GM18858 (cell line): ENCODE results near the gene IGF1.

Experiments
- ATAC-seq: cut with Tn5 transposase; IDR thresholded peaks from one replicate; pipeline ENCODE4 v1.9.1; 2021; ENCODE audit not compliant: unreplicated experiment

Gene IGF1

DNA sequence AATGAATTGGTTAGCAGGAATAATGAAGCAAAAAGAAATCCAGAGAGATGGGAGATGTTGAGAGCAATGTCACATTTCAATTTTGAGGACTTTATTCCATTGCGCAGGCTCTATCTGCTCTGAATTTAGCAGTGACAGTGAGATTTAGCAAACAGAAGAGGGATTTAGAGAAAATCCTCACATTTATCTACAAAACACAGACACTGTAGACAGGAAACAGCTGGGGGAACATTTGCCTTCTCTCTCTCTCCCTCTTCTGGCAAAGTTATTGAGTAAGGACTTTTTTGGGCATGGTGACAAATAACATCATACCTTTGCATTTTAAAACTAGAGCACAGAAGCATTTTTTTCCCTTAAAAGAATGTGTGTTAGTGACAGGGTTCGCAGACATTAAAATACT, at the start of gene IGF1:
TSS of gene IGF1 (minus strand) at position 158 of the 400 bp plus-strand sequence. CDS start 182 bp downstream, outside the sequence.
- no peak for ATAC-seq

DNA sequence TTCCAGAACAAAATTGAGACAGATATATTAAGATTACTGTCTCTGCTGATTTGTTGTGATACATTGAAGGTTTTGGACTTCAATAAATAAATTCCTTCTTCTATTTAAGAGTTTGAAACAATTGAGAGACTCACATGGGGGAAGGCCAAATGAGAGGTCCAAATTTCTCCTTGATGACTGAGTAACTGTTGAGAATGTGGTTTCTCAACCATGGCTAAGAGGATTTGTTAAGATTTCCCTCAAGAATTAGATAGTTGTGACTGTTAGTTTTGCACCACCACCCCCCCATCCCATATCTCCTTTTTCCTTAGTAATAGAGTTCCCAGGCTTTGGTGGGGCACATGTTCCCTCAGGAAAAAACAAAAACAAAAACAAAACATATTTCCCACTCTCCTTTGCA, 47.7 kb upstream of the IGF1 start:
- no peak for ATAC-seq

DNA sequence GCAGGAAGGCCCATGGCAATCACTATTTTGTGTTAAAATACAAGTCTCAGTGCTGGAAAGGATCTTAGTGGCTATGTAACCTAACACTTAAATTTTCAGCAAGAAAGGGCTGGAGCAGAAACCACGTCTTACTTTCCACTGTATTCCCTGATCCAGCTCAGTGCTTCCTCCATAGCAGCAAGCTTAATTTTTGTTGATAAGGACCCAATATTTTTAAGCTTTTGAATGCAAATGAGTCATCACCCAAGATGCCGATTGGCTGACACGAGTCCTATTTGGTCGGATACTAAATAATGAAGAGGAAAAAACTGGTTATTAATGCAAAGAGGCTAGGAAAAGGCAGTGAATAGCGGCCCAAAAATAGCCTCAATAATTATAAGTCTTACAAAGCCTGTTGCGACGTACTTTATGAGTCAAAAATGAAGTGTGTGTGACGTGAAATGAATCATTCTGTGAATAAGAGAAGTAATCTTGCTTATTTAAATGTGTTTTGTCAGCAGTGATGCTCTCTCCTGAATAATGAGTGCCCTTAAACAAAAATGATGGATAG, 46.9 kb upstream of the IGF1 start:
- ATAC-seq, result no peak

DNA sequence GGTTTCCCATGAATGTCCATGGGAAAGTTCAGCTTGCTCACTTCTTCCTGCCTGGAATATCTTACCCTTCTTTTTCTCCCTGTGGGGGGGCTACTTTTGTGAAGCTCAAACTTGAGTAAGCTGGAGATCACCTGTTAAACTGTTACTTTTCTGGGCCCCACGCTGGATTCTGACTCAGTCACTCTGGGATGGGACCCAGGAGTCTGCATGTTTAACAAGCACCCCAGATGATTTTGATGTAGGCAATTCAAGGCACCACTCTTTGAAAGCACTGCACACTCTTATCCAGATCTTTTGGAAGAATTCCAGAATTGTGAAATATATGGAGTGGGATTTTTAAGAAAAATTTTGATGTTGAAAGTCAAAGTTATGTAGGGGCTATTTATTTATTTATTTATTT, 46.3 kb upstream of the IGF1 start:
- ATAC-seq, result no peak

DNA sequence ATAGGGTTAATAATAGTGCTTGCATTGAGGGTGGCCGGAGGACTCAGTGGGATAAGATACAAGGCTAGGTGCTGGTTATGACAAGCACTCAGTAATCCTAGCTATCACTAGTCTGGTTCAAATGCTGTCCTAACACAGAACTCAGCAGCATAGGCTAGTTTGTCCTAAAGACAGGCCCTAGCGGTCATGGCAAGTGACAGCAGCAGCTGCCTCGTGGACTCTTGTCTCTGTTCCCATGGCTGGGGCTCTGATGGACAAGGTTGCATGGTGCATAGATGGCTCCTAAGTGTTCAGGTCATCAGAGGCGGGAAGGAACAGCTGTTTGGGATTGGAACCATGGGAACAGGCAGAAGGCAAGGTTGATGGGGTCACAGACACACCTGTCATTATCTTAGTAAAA, 42.4 kb upstream of the IGF1 start:
- no peak for ATAC-seq

DNA sequence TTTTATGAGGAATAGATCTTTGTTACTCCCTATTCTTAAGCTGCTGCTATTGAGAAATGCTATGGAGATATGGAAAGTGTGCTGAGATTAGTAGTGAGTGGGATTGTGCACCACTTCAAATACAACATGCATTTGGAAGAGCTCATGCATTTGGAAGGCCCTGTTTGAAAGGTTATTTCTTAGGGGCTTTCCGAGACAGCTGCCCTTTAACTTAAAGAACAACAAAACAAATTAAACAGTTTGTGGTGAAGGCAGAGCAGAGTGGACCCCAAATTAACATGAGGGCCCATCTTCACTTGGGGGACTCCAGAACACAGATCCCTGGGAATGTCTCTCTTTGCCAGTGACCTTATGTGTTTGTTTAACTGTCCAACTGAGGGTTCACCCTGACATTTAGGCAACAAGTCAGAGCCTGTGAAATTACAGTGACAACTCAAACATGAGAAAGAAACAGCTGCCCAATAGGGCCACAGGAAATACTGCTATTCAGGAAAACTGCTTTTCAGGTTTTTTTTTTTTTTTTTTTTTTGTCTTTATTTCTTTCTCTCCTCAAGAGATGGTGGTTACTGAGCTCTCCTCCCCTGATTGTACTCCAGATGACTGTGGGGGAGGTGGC, 41.4 kb upstream of the IGF1 start:
- ATAC-seq, result no peak

DNA sequence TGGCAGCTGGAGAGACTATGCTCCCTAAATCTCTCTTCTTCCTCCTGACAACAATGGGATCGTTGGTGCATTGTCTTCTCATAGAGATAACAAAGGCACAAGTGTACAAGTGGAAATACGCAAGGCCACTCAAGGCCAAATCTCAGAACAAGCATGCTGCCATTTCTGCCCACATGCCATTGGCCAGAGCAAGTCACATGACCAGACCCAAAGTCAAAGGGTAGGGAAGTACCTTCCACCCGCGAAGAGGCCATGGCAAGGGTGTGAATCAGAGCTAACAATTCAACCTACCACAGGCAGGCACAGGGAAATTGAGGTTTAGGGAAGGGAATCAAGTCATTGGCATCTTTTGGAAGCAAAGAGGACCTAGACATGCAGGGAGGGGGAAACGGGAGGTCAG, 38.5 kb upstream of the IGF1 start:
- no peak for ATAC-seq

DNA sequence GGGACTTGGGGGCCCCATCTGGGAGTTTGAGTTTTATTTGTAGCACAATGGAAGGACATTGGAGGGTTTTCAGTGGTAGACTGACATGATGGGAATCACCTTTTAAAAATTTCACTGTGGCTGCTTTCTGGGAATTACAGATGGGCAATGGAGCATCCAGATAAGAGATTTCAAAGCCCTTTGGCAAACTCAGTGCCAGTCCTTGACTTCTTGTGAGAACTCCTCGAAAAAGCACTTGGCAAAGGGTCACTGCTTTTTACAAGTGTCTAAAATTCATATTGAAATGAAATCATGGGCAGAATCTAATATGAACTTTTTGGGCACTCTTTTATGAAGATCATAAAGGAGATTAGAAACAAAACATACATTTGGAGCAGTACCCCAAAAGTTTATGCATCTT, 34.3 kb upstream of the IGF1 start:
- ATAC-seq, result no peak

DNA sequence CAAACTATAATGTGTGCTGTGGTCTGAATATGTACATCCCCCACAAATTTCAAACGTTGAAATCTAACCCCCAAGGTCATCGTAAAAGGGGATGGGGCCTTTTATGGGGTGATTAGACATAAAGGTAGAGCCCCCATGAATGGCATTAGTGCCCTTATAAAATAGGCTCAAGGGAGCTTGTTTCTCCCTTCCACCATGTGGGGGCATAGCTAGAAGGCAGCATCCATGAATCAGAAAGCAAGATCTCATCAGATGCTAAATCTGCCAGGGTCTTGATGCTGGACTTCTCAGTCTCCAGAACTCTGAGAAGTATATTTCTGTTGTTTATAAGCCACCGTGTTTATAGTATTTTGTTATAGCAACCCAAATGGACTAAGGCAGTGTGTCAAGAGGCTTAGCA, 33.4 kb upstream of the IGF1 start:
- ATAC-seq, result no peak

DNA sequence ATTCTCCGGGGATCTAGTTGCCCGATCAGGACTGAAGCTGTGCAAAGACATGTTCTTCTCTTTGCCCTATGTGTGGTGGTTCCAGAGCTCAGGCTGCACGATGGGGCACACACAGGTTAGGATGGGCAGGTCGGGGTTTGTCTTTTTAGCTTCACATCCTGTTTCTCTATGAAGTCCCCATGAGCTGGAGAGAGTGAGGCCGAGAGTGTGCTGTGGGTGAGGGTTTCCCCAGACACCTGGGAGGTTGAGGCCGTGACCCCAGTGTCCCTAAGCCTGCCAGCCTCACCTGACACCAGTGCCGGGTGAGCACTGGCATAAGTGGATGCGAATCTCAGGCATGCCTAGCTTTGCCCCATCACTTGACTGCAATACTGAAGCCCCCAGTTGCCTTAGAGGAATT, 32.9 kb upstream of the IGF1 start:
- peak; percentile 69 for ATAC-seq

DNA sequence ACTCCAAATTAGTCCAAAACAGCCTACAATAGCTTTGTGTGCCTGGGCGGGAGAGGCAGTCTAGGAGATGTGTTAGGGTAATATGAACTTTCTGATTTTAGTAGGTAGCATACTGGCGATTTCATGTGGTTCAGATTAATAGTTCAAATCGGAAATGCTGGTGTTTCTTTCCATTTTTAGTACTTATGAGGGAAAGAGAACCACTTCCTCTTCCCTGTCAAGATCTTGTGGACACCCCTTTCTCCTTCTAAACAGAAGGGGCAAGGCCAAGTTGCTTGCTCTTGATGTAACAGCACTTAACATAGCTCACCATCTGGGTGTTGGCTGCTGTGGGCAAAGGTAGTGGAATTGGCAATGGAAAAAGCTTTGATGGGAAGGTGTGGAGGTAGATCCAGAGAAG, 32.2 kb upstream of the IGF1 start:
- ATAC-seq, result no peak

DNA sequence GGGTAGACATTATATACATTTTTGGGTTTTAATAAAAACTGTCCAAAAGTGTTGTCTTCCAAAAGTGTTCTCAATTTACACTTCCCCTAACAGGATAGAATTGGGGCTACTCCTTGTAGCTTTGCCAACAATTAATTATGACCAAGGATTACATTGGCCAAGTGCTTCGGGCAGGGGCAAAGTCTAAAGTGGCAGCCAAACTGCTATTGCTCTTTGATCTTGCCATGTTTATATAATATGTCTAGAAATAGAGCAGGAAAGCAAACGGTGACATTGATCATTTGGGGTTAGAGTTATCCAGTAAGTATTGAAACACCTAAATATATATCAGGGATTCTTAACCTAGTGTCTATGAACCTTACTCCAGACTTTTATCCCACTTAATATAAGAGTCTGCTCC, 31.2 kb upstream of the IGF1 start:
- ATAC-seq, result no peak

DNA sequence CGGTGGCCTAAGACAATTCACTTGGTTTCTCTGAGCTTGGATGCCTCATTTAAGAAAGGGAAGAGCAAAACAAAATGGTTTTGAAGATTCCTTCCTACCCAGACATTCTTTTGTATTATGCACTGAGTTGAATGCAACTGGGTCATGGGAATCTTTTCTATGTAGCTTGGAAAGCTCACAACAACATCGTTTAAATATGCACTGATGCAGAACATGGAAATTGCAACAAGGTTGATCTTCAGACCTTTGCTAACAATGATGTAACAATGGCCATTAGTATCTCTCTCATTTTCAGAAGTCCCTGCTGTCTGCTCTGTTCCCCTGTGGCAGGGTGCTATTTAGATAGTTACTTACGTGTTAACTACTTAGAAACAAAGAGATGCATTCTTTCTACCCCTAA, 30.1 kb upstream of the IGF1 start:
- no peak for ATAC-seq

DNA sequence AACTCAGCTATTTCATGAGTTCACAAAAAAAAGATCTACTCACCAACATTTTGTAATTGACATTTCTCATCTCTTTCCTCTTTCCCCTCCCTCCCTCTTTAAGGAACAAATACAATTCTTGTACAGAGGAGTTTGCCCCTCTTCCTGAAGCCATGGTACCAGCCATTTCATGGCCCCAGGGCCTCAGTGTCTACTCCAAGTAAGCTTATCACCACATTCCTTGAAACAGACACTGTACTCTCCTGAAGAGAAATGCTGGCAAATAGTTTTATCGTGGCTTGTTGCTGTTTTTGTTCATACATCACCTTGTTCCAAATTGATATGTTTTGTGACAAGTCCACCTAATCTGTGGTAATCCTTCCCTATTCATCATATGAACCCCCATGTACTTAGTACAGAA, 29.7 kb upstream of the IGF1 start:
- no peak for ATAC-seq

DNA sequence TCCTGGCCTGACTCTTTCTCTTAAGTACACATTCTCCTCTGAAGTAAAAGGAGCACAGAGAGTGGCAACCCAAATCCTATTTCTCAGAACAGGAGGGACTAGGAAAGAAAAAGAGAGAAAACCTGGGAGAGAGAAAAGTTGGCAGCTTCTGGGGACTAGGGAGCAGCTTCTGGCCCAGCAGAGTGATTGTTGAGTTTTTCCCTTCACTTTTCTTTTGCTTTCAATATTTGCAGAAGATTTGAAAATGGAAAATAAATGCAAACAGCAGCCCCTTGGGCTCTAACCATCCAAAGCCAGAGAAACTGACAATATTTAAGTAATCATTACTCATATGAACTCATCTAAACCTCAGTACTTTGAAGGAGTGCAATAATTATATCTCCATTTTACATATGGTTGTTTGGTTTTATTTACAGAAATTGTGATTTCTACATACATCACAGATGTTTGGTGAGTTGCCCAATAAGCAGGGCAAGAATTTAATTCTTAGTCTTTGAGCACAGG, 28.8 kb upstream of the IGF1 start:
- no peak for ATAC-seq

DNA sequence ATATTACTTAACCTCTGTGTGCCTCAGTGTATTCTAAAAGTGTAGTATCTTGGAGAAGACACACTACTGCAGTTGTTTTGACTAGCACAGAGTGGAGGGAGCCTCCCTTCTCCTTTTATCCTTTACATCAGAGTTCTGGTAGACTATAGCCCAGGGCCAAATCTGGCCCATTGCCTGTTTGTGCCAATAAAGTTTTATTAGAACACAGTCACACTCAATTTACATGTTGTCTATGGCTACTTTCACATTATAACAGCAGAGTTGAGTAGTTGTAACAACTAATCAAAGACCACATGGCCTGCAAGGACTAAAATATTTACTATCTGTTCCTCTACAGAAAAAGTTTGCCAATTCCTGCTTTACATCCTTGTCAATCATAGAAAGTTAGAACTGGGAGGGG, 27.7 kb upstream of the IGF1 start:
- no peak for ATAC-seq

DNA sequence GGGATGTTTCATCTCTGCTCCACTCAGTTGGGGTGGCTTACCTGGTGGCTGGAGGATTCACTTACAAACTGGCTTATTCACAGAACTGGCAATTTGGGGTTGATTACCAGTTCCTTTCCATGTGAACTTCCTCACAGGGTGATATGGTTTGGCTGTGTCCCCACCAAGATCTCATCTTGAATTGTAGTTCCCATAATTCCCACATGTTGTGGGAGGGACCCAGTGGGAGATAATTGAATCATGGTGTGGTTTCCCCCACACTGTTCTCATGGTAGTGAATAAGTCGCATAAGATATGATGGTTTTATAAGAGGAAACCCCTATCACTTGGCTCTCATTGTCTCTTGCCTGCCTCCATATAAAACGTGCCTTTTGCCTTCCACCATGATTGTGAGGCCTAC, 26.9 kb upstream of the IGF1 start:
- ATAC-seq, result no peak

DNA sequence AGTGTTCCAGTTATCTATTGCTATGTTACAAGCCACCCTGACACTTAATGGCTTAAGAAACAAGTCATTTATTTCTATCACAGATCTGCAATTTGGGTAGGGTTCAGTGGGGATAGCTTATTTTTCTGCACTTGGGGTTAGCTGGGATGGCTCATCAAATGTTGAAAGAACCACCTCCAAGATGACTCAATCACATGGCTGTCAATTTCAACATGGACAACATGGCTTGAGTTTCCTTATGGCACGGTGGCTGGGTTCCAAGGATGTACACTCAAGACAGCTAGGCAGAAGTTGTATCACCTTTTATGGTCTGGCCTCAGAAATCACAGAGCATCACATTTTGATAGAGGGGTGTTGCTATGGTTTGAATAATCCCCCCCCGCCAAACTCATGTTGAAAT, 24.5 kb upstream of the IGF1 start:
- ATAC-seq, result no peak

DNA sequence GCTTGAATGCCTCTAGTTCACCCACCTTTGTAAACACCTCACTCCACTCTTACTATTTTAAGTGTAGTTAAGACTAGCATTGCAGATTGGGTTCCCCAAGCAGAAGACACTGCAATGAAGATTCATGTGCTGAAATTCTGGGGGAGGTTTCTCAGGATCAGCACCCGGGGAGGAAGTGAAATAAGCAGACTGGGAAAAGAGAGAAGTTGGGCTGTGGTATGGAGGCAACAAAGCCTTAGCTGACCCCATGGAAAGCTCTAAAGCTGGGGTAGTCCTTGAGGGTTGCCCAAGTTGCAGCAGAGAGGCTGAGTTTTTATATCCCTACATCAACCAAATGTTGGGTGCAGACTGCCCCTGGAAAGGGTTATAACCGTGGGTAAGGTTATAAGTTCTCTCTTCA, 23.9 kb upstream of the IGF1 start:
- ATAC-seq, result no peak

DNA sequence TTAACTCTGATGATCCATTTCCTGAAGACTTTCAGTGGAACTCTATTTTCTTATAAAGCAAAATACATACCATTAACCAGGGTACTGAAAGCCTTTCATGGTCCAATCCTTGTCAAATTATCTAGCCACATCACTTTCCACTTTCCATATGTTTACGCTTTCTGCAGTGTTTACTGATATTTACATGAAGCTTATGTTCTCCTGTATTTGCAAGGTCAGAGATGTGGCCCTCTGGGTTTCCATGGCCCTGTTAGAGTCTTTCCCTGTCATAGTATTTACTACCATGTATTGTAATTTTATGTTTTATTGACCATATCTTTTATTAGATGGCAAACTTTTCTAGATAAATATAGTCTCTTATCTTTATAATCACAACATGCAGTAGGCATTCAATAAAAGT, 23.5 kb upstream of the IGF1 start:
- no peak for ATAC-seq

DNA sequence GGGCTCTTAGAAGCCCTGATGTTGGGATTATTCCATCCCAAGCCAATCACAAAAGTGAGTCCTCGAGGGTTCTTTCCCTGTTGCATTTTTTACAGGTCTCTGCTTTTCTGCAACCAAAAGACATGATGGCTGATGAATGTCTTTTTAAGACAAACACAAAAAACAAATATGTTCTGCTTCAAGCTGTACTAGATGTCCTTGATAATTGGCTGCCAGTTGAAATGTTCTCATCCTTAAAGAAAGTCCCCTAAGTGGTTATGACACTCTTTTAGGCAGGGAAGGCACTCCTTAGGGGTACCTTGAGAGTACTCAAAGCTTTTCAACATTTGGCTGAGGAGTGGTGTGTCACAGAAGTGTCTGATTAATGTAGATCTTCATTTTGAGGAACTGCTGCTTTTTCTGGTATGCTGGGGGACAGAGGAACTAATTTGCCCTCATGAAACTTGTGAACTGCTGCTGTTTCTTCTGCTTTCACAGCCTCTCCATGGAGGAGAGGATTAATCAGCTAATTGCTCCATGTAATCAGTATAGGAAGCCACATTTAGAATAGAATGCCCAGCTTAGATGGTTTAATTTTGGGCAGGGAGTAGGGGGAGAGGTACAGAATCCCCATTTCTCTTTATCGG, 22.8 kb upstream of the IGF1 start:
- peak; percentile 72 for ATAC-seq

DNA sequence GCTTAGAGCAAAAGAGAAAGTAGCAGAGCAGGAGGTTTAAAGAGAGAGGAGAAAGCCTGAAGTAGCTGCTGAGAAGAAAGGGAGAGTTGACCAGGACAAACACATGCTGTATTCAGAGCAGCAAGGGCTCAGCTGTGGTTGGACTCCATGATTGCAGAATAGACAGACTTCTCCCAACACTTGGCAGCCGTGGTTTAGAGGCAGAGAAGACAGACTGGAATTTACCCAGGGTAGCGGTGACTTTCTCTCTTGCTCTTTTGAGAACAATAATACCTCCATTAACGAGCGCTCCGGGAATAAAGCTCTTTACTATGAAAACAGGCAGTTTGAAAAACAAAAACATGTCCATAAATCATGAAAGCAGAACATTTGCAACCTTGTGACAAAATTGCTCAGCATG, 21.4 kb upstream of the IGF1 start:
- ATAC-seq, result no peak

DNA sequence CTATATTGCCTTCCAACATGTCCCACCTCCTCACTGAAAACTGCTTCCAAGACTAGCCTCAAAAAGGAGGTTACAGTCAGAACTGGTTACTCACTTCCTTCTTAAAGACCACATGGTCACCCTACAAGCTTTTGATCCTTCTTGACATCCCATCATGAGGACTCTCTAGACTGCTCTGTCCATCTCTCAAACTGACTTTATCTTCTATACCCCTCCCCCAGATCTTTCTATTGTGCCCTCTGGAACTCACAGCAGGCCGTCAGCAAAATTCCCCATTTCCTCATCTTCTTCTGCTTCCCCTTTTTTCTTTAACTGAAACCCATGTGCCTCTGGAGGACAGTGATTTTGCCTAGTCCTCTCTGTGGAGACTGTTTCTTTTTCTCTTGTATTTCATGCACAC, 18.1 kb upstream of the IGF1 start:
- ATAC-seq, result no peak
